WTC11 (cell line): ENCODE results near the gene GGT6. TPM values are rescaled to one million over a fixed set of nuclear protein-coding genes. Genes with fewer than 3 reads are reported as not detected.

Source experiments
- ATAC-seq: fragments of 200-7000 bp; cut with Tn5 transposase; 2 replicates; pipeline ENCODE4 v1.10.0; 2021; ENCODE audit warnings: mild to moderate bottlenecking, moderate library complexity
- CTCF ChIA-PET: fragments of 300-600 bp; sonication (Branson Sonifier 250); formaldehyde crosslinking; loops from one replicate; lab custom pipeline; 2021; ENCODE audit warnings: antibody characterized with exemption; lab: Charles Lee
- POLR2A ChIA-PET: fragments of 350-600 bp; sonication (Branson Sonifier 250); formaldehyde crosslinking; loops from one replicate; lab custom pipeline; 2021; ENCODE audit warnings: antibody characterized with exemption; lab: Charles Lee
- DNase-seq: peaks from one replicate; pipeline ENCODE4 v3.0.0; 2021; ENCODE audit warnings: low spot score
- H3K27ac Mint-ChIP-seq: 2 replicates; pipeline ENCODE4 v1.8.0; 2021; ENCODE audit warnings: mixed read lengths
- H3K27me3 Mint-ChIP-seq: 2 replicates; pipeline ENCODE4 v1.8.0; 2021; ENCODE audit warnings: low read depth, mild to moderate bottlenecking, moderate library complexity, mixed read lengths
- H3K36me3 Mint-ChIP-seq: 2 replicates; pipeline ENCODE4 v1.8.0; 2021; ENCODE audit warnings: mixed read lengths
- H3K4me1 Mint-ChIP-seq: 2 replicates; pipeline ENCODE4 v1.8.0; 2022; ENCODE audit warnings: mixed read lengths
- H3K4me3 Mint-ChIP-seq: 2 replicates; pipeline ENCODE4 v1.8.0; 2021; ENCODE audit warnings: mild to moderate bottlenecking, moderate library complexity, mixed read lengths
- H3K9me3 Mint-ChIP-seq: 2 replicates; pipeline ENCODE4 v1.8.0; 2021; ENCODE audit warnings: mixed read lengths
- AFF4 ChIP-seq: sonication (generic); formaldehyde crosslinking; IDR thresholded peaks from 2 replicates; pipeline ENCODE4 v1.8.1; 2023; ENCODE audit warnings: mild to moderate bottlenecking, missing genetic modification reagents, borderline replicate concordance
- ARID4B ChIP-seq: sonication (generic); formaldehyde crosslinking; IDR thresholded peaks from 2 replicates; pipeline ENCODE4 v1.8.0; 2023; ENCODE audit warnings: missing genetic modification reagents, mild to moderate bottlenecking, borderline replicate concordance
- ATF1 ChIP-seq: sonication (generic); formaldehyde crosslinking; IDR thresholded peaks from 2 replicates; pipeline ENCODE4 v1.8.1; 2023; ENCODE audit warnings: mild to moderate bottlenecking, moderate library complexity, missing genetic modification reagents
- ATF6 ChIP-seq: sonication (generic); formaldehyde crosslinking; IDR thresholded peaks from 2 replicates; pipeline ENCODE4 v1.8.1; 2023; ENCODE audit warnings: mild to moderate bottlenecking, missing genetic modification reagents
- CDX4 ChIP-seq: fragments of 250-450 bp; sonication (Bioruptor Pico); IDR thresholded peaks from 2 replicates; pipeline ENCODE4 v1.9.0; 2021; ENCODE audit warnings: moderate library complexity, mild to moderate bottlenecking, inconsistent platforms, borderline replicate concordance
- CREB1 ChIP-seq: sonication (generic); formaldehyde crosslinking; IDR thresholded peaks from 2 replicates; pipeline ENCODE4 v1.8.0; 2023; ENCODE audit warnings: mild to moderate bottlenecking, missing genetic modification reagents
- E2F1 ChIP-seq: sonication (generic); formaldehyde crosslinking; IDR thresholded peaks from 2 replicates; pipeline ENCODE4 v1.8.0; 2022; ENCODE audit warnings: mild to moderate bottlenecking, missing genetic modification reagents
- ERG ChIP-seq: fragments of 250-450 bp; sonication (Bioruptor Pico); IDR thresholded peaks from 2 replicates; pipeline ENCODE4 v1.8.0; 2021; ENCODE audit warnings: mild to moderate bottlenecking
- FOXK1 ChIP-seq: sonication (generic); formaldehyde crosslinking; IDR thresholded peaks from 2 replicates; pipeline ENCODE4 v1.8.0; 2022; ENCODE audit warnings: mild to moderate bottlenecking, moderate library complexity, missing genetic modification reagents
- HMGA2 ChIP-seq: fragments of 250-450 bp; sonication (Bioruptor Pico); IDR thresholded peaks from 2 replicates; pipeline ENCODE4 v1.4.0; 2021; ENCODE audit warnings: mild to moderate bottlenecking, moderate library complexity
- OVOL2 ChIP-seq: fragments of 250-450 bp; sonication (Bioruptor Pico); IDR thresholded peaks from 2 replicates; pipeline ENCODE4 v1.9.0; 2021; ENCODE audit warnings: mild to moderate bottlenecking, borderline replicate concordance
- ZMAT4 ChIP-seq: fragments of 250-450 bp; sonication (Bioruptor Pico); IDR thresholded peaks from 2 replicates; pipeline ENCODE4 v1.9.0; 2021; ENCODE audit warnings: mild to moderate bottlenecking
- ZNF232 ChIP-seq: sonication (generic); formaldehyde crosslinking; IDR thresholded peaks from 2 replicates; pipeline ENCODE4 v1.8.0; 2022; ENCODE audit warnings: mild to moderate bottlenecking, missing genetic modification reagents
- ZNF396 ChIP-seq: fragments of 250-450 bp; sonication (Bioruptor Pico); IDR thresholded peaks from 2 replicates; pipeline ENCODE4 v1.8.0; 2021; ENCODE audit warnings: mild to moderate bottlenecking, moderate library complexity, borderline replicate concordance
- ZNF416 ChIP-seq: fragments of 250-450 bp; sonication (Bioruptor Pico); IDR thresholded peaks from 2 replicates; pipeline ENCODE4 v1.9.0; 2021; ENCODE audit warnings: mild to moderate bottlenecking, inconsistent platforms
- total RNA-seq: library from RNA; stranded (reverse); gene quantifications from 3 replicates; pipeline ENCODE4 v1.2.3, GENCODE V29; 2021

The GGT6 gene
- total RNA-seq, 1 experiment from 2014 or later: 0.07 TPM

- TF ChIP-seq AFF4 (CRISPR knock-in tag) (no peak), ZNF396 (no peak), CREB1 (CRISPR knock-in tag) (no peak), ATF6 (no peak), ZNF232 (CRISPR knock-in tag) (no peak), CDX4 (CRISPR knock-in tag) (no peak), ERG (CRISPR knock-in tag) (no peak)
Measured at GRCh38 chr17:4544951-4545216, 15.5 kb downstream of the GGT6 start (continued).

- H3K36me3 Mint-ChIP-seq: peaks cover 37% of the 10 kb centered on the region
- H3K27me3 Mint-ChIP-seq: no peaks in the 10 kb centered on the region
- H3K4me1 Mint-ChIP-seq: no peaks in the 10 kb centered on the region
- ChIA-PET CTCF (interaction anchor here (0.6 to 1.7 kb wide), 3 partner anchors 11 to 123 kb away, joined by 3 to 8 read pairs (median 6); partner anchors contain the start of gene MYBBP1A), POLR2A (no interaction called here)
- no peak overlapping the region for H3K4me3 Mint-ChIP-seq
- ATAC-seq (no peak), DNase-seq (no peak)
- TF ChIP-seq ATF1 (CRISPR knock-in tag): no peak
- no peak for TF ChIP-seq ZMAT4 (CRISPR knock-in tag)
- TF ChIP-seq FOXK1 (CRISPR knock-in tag): no peak
- TF ChIP-seq OVOL2: no peak
- TF ChIP-seq ARID4B (CRISPR knock-in tag): no peak
- no peak for TF ChIP-seq CREB1 (CRISPR knock-in tag)
- no peak for TF ChIP-seq ZNF416 (CRISPR knock-in tag)
- TF ChIP-seq E2F1 (CRISPR knock-in tag): no peak
- no peak for TF ChIP-seq HMGA2 (CRISPR knock-in tag)
- no peaks in the 10 kb centered on the region for H3K9me3 Mint-ChIP-seq
- no peak overlapping the region for H3K27ac Mint-ChIP-seq
Measured at GRCh38 chr17:4544135-4544950, 16.0 kb downstream of the GGT6 start.
